Embryonic facial prominence (tissue), 1 donor: ENCODE data around the gene ZSWIM1.
A peak's percentile ranks its signal among the peaks of the same experiment; 100 is the strongest.

Experiments used
- DNase-seq: peaks from one replicate; pipeline ENCODE4 v3.0.0-alpha.2; 2016; ENCODE audit errors: extremely low spot score

Gene ZSWIM1

GRCh38 chr20:45908084-45908483, 27.1 kb downstream of the ZSWIM1 start:
- DNase-seq = no peak

DNA sequence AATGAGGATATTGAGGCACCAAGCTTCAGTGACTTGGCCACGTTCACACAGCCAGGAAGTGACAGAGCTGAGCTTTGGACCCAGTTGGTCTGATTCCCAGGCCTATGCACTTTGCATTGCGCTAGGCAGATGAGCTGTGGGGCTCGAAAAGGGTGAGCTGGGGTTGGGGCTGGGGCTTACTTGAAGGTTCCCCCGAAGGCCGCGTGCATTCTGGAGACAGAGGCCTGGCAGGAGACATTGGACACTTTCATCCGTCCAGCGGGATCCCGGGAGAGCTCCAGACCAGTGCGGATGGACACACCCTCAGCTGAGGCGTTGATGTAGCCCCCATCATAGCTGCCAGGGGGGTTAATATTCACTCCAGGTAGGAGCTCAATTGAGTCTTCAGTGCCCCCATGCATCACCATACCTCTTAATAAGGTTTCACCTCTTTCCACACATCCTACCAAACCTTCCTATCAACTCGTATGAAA, 28.3 kb downstream of the ZSWIM1 start:
- no peak for DNase-seq

DNA sequence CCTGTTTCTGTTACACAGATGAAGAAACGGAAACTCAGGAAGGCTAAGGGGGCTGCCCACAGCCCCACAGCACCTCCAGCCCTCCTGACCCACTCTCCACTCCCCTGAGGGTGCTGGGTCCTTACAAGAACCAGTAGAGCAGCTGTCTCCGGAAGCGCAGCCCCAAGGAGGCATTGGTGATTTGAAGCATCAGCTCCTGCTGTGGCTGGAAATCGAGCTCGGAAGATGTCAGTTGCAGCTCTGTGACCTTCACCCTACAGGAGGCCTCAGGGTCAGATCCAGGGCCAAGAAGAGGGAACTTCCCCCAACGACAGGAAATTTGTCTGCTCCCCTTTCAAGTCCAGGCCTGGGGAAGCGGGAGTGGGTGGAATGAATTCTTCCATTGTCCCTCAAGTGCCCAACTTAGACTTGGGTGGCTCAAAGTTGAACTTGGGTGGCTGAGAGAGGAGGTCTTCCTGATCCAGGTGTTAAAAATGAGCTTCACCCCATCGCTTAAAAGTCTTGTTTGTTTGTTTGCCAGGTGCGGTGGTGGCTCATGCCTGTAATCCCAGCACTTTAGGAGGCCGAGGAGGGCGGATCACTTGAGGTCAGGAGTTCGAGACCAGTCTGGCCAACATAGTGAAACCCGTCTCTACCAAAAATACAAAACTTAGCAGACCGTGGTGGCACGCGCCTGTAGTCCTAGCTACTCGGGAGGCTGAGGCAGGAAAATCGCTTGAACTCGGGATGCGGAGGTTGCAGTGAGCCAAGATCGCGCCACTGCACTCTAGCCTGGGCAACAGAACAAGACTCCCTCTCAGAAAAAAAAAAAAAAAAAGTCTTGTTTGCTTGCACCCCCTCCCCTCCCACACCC, 29.0 kb downstream of the ZSWIM1 start:
- no peak for DNase-seq

- DNase-seq = peak; percentile 89
These were observed 29.9 kb downstream of the ZSWIM1 start for GRCh38 chr20:45910670-45911485.

GRCh38 chr20:45911486-45912343, 30.7 kb downstream of the ZSWIM1 start, which contains the start of gene PLTP:
TSS of gene PLTP (minus strand) at chr20:45912155. CDS start at chr20:45911452, 703 bp downstream.
- peak; percentile 13 for DNase-seq

GRCh38 chr20:45912344-45912682, 31.3 kb downstream of the ZSWIM1 start:
- DNase-seq = no peak

DNA sequence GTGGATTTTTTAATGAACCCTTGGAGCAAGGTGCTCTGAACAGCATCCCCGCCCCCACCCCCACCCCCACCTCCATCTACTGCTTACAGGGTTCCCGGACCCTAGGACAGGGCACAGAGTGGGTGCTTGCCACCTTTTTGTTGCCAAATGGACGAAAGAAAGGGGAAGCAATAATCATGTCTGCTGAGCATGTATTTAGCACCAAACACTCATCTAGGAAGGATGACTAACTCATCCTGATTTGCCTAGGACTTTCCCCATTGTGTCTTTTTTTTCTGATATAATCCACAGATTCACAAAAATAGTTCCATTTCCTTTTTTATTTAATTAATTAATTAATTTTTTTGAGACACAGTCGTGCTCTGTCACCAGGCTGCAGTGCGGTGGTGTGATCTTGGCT, 32.1 kb downstream of the ZSWIM1 start:
- no peak for DNase-seq

GRCh38 chr20:45917790-45918141, 36.7 kb downstream of the ZSWIM1 start:
- DNase-seq = no peak

- no peak for DNase-seq
These were observed 37.2 kb downstream of the ZSWIM1 start for GRCh38 chr20:45918182-45918737.

DNA sequence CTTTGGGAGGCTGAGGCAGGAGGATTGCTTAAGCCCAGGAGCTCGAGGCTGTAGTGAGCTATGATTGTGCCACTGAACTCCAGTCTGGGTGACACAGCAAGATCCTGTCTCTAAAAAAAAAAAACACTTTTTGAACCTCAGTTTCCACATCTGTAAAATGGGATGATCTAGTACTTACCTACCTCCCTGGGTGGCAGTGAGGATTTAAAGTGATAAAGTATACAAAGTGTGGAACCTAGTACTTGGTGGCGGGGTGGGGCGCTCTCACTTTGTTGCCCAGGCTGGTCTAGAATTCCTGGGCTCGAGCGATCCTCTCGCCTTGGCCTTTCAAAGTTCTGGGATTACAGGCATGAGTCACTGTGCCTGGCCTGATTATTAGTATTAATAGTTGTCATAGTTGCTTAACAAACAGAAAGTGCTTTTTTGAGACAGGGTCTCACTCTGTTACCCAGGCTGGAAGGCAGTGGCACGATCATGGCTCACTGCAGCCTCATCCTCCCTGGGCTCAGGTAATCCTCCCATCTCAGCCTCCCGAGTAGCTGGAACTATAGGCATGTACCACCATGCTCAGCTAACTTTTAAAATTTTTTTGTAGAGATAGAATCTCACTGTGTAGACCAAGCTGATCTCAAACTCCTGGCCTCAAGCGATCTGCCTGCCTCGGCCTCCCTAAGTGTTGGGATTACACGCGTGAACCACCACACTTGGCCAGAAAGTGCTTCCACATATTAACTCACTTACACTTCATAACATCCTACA, 37.9 kb downstream of the ZSWIM1 start:
- no peak for DNase-seq

DNA sequence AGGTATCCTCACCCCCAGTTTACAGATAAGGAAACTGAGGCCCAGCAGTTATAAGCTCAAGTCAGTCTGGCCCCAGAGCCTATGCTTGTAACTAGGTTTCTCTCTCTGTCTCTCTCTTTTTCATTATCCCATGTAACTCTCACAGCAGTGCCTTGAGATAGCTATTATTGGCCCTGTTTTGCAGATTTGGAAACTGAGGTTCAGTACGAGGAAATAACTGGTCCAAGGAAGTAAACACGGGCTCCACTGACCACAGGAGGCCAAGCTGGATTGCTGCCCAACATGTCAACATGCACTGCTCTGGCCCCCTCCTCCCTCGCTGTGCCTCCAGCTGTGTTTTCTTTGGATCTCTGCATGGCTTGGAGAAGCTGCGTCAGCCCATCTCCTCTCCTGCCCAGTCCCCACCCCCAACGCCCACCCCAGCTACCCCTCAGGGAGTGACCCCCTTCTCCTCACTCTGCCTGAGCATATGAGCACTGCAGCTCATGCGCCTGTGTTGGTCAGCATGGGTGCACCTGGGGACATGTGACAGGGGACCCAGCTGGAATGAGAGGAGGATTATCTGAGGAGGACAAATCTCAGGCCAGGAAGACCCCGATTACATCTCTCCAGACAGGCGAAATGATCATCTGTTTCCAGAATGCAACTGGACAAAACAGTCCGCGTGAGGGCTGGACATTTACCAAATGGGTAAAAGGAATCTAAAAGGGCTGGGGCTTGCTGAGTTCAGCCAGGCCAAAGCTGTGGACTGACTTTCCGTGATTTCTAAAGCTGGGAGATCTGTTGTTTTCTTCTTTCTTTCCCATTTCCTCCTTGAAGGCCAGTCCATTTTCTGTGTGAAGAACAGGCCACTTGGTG, 38.7 kb downstream of the ZSWIM1 start:
- no peak for DNase-seq

DNA sequence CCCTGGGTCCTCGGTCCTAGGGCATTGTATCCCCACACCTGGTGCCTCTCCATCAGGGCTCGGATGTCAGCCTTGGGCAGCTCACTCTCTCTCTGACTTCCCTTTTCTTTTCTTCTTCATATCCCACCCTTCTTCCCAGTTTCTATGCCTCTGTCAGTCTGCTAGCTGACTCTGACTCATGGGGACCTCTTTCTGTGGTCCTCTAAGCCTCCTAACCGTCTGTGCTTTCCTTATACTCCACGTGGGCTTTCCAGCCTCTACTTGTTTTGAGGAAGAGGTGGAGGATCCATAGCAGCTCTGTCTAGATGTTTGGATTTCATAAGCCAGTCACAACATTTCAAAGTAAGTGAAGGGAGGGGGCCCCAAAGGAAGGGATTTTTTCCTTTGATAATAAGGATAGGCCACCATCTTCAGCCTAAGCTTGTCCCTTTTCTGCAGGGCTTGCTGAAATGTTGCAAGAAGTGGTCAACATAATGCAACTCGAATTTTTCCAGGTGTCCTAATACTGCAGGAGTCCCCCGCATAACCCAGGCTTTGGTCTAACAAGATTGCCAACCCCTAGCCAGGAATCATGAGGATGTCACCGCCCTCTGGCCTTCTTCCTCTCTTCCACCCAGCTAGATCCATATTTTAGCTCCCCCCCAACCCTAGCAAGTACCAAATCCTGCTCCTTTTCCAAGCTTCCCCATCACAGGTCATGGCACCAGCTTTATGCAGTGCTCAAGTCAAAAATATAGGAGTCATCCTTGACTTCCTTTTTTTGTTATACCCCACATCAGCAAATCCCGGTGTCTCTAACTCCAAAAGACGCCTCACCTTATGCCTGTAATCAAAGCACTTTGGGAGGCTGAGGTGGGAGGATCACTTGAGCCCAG, 39.7 kb downstream of the ZSWIM1 start:
- no peak for DNase-seq

DNA sequence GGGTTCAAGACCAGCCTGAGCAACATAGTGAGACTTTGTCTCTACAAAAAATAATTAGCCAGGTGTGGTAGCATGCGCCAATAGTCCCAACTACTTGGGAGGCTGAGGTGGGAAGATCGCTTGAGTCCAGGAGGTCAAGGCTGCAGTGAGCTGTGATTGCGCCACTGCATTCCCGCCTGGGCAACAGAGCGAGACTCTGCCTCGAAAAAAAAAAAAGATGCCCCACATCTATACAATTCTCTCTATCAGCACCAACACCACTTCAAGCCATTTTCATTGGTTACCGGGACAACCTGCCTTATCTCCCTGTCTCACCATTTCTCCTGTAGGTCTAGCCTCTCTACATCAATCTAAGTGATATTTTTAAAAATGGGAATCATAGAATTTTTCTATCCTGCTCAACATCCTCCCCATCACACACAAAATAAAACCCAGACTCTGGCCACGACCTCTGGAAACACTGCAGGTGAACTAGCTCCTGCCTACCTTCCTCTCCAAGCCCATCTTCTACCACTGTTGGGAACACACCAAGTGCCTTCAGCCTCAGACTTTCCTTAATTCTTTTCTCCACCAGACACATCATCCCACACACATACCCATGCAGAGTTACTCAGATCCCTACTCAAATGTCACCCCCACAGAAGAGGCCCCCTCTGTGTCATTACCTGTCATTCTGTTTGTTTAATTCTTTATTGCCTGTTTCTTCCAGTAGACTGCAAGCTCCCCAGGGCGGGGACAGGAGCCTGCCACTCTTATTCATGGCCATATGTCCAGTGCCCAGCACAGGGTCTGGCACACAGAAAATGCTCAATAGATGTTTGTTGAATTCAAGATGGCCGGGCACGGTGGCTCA, 40.5 kb downstream of the ZSWIM1 start:
- DNase-seq = no peak

GRCh38 chr20:45924391-45925261, 43.6 kb downstream of the ZSWIM1 start:
- no peak for DNase-seq

DNA sequence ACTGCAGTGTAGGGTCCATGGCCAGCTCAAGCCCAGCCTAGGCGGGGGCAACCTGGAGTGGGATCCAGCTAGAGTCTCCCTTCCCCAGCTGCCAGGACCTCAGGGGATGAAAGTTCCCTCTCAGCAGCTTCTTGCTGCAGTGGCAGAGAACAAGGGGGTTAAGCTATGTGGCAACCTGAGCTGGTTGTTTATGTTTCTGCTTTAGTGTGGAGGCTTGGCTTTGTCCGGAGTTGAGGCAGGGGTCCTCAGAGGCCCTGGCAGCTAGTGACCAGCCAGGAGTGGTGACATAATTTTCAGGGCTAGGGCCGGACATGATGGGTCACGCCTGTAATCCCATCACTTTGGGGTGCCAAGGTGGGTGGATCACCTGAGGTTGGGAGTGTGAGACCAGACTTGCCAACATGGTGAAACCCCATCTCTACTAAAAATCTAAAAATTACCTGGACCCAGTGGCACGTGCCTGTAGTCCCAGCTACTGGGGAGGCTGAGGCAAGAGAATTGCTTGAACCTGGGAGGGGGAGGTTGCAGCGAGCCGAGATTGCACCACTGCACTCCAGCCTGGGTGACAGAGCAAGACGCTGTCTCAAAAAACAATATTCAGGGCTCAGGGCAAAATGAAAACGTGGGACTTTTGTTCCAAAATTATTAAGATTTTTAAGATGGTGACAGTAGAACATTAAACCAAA, 44.9 kb downstream of the ZSWIM1 start:
- no peak for DNase-seq

DNA sequence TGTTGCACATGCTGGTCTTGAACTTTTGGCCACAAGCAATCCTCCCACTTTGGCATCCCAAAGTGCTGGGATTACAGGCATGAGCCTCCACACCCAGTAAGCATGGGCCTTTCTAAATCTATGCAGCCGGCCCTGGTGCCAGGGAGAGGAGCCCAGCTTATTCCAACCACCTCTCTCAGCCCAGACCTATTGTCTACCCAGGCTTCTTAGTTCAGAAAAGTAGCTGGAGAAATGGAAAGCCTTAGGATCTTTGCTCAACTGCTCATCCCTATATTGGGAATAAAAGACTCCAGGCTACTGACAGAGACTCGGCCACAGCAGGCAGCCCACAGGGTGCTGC, 45.7 kb downstream of the ZSWIM1 start:
- no peak for DNase-seq
